GM10266 (cell line): ENCODE results near the gene SORCS2.

Experiments
- DNase-seq: peaks from one replicate; pipeline ENCODE4 v3.0.0; 2012; ENCODE audit errors: extremely low spot score
- TF ChIP-seq, protein P1 (sequence below): IDR thresholded peaks from 2 replicates; pipeline ENCODE4 v1.5.1; 2012; ENCODE audit warnings: mild to moderate bottlenecking, low read depth; ENCODE audit not compliant: control insufficient read depth, insufficient read depth; ENCODE audit errors: missing control alignments

The SORCS2 gene

DNA sequence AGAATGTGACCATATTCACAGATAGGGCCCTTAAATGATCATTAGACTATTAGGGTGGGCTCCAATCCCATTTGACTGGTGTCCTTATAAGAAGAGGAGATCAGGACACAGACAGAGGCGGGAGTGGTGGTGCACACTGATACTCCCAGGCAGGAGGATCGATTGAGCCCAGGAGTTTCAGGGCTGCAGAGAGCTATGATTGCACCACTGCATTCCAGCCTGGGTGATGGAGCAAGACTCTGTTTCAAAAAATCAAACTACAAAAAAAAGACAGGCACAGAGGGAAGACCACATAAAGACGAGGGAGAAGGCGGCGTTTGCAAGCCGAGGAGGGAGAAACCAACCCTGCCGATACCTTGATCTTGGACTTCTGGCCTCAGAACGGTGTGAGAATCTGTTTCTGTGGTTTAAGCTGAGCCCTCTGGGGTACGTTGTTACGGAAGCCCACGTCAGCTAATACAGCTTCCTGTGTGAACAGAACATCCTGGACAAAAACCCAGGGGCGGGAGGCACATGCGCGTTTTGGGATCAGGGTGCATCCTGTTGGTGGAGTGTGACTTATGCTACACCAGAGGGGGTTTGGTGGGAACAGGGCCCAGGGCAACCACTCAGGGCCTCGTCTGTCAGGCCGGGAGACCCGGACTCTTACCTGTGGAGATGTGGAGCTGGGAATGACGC, 454.2 kb downstream of the SORCS2 start:
- TF ChIP-seq, protein P1, sequence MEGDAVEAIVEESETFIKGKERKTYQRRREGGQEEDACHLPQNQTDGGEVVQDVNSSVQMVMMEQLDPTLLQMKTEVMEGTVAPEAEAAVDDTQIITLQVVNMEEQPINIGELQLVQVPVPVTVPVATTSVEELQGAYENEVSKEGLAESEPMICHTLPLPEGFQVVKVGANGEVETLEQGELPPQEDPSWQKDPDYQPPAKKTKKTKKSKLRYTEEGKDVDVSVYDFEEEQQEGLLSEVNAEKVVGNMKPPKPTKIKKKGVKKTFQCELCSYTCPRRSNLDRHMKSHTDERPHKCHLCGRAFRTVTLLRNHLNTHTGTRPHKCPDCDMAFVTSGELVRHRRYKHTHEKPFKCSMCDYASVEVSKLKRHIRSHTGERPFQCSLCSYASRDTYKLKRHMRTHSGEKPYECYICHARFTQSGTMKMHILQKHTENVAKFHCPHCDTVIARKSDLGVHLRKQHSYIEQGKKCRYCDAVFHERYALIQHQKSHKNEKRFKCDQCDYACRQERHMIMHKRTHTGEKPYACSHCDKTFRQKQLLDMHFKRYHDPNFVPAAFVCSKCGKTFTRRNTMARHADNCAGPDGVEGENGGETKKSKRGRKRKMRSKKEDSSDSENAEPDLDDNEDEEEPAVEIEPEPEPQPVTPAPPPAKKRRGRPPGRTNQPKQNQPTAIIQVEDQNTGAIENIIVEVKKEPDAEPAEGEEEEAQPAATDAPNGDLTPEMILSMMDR: no peak
- no peak for DNase-seq

GRCh38 chr4:7647186-7647585, 454.8 kb downstream of the SORCS2 start:
- no peak for DNase-seq
- TF ChIP-seq, protein P1: no peak

- no peak for DNase-seq
- TF ChIP-seq, protein P1: no peak
These were observed 455.5 kb downstream of the SORCS2 start for GRCh38 chr4:7647600-7648543.

DNA sequence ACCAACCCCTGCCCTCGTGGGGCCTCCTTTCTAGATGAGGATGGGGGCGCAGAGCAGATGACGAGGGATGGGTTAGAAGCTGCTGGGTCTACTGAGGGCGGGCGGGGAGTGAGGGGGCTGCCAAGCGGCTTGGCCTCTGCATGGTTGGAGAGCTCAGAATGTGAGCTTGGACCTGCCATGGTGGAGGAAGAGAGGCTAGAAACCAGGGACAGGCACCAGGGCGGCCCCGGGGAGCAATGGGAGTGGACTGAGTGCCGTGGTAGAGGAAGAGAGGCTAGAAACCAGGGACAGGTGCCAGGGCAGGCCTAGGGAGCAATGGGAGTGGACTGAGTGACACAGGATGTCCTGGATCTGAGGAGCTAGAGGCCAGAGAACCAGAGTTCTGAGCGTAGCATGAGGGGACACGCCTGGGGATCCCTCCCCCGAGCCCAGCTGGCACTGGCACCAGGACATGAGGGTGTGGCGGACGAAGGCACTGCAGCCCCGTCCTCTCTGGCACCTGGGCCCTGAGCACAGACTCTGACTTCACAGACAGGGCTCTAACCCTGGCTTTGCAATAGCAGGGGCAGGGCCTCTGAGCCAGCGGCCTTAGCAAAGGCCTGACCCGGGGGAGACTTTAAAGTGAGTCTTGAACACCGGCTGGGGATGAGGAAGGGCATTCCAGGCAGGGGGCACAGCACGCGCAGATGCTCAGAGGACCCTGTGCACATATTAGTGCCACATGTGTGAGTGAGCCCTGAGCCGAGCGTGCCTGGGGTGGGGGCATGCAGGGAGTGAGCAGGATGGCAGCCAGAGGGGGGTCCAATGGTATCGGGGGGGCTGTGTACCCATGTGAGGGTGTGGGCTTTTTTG, 456.4 kb downstream of the SORCS2 start:
- TF ChIP-seq, protein P1: no peak
- no peak for DNase-seq

GRCh38 chr4:7649411-7649740, 457.0 kb downstream of the SORCS2 start:
- DNase-seq: no peak
- TF ChIP-seq, protein P1: no peak

- TF ChIP-seq, protein P1: no peak
- no peak for DNase-seq
These were observed 457.6 kb downstream of the SORCS2 start for GRCh38 chr4:7649741-7650531.
